HG03159 (cell line): ENCODE measurements around the gene P2RY8.
"Not testable (repeated sequence)": the region's sequence is repeated elsewhere in the genome, so short reads cannot be mapped to it uniquely, and the experiment has no call there.

Experiments
- ATAC-seq: cut with Tn5 transposase; IDR thresholded peaks from one replicate; pipeline ENCODE4 v1.9.1; 2021; ENCODE audit warnings: mild to moderate bottlenecking, moderate library complexity; ENCODE audit not compliant: unreplicated experiment

Gene P2RY8

DNA sequence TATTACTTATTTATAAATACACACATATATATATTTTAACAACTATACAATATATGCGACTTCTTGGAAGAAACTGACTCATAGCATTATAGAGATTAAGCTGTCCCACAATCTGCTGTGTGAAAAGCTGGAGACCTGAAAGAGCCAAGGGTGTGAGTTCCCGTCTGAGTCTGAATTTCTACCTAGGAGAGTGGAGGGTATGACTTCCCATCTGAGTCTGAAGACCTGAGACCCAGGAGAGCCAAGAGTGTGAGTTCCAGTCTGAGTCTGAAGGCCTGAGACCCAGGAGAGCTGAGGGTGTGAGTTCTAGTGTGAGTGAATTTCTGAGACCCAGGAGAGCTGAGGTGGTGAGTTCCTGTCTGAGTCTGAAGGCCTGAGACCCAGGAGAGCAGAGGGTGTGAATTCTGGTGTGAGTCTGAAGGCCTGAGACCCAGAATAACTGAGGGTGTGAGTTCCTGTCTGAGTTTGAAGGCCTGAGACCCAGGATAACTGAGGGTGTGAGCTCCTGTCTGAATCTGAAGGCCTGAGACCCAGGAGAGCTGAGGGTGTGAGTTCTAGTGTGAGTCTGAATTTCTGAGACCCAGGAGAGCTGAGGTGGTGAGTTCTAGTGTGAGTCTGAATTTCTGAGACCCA is 8.9 kb upstream of the P2RY8 start:
- no peak for ATAC-seq

DNA sequence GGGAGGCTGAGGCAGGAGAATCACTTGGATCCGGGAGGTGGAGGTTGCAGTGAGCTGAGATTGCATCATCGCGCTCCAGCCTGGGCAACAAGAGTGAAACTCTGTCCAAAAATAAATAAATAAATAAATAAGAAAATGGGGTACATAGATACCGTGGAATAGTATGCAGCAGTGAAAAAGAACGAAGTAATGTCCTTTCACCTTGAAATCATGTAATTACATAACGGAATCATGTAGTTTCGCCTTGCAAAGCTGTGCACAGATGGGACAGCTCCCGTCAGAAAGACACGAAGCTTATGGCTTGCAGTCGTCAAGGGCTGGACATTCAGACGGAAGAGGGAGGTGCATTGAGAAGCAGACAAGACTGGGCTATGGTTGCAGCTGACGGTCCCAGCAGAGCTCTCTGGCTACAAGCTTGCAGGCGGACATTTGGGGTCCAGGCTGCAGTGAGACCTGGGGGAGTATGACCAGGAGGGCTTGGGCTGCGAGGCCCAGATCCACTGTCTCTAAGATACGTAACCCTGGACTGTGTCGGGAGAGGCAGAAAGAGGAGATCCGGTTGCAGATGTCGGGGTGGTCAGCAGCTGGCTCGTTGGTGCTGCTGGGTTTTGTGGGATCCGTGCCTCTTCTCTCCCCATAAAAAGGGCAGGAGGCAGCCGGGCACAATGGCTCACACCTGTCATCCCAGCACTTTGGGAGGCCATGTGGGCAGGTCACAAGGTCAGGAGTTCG is 6.2 kb upstream of the P2RY8 start:
- ATAC-seq: no peak

- ATAC-seq: not testable (repeated sequence)
Measured at GRCh38 chrX:1539146-1539545, 2.2 kb upstream of the P2RY8 start.

GRCh38 chrX:1537716-1538090 is 718 bp upstream of the P2RY8 start:
- ATAC-seq: not testable (repeated sequence)

DNA sequence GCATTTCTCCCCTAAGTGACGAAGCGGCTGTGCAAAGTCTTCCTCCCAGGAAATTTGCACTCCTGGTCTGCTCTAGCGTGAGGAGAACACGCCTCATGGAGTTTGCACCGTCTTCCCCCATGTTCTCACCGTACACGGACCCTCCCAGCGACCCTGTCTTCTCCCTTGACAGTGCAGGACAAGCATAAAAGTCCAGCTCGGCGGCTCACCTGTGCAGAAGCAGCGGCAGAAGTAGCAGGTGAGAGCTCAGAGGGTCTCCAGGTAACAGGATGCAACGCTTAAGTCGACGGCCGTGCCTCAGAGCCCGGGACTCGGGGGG is 314 bp downstream of the P2RY8 start:
- ATAC-seq: peak; percentile 16

- ATAC-seq: peak; percentile 12
Measured at GRCh38 chrX:1535241-1536041, 1.5 kb downstream of the P2RY8 start.

DNA sequence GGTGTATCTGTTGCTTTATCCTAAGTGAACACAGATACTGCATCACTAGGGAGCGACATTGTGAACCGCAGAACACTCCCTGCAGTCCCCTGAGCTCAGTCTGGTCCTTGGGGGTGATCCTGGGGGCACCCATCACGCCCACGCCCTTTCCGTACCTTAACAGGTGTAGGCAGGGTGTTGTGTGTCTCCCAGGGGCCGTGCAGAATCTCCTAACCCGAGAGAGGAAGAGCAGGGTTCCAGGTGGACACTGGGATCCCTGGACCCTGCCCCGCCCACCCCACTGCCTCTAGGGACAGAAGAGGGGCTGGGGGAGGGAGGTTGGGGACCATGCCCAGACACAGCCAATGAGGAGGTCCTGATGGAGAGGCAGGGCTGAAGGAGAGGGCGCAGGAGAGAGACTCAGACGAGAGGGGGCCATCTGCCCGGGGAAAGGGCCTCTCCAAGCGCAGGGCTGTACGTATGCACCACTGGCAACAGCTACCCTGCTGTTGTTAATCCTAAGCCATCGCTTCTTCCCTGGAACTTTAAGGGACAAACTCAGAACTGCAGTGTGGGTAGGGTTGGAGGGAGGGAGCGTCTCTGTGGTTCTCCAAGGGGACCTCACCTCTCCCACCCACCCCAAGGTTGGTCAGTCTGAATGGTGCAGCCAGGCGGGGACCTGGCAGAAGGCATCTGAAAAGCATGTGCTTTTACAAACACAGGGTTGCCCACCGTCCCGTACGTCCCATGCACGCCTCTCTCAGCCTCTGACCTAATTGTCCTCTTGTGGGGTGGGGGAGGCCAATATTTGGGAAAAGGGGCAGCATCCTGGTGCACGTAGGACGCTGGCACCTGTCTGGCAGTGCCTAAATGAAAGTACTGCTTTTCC is 2.5 kb downstream of the P2RY8 start:
- peak; percentile 28 for ATAC-seq

DNA sequence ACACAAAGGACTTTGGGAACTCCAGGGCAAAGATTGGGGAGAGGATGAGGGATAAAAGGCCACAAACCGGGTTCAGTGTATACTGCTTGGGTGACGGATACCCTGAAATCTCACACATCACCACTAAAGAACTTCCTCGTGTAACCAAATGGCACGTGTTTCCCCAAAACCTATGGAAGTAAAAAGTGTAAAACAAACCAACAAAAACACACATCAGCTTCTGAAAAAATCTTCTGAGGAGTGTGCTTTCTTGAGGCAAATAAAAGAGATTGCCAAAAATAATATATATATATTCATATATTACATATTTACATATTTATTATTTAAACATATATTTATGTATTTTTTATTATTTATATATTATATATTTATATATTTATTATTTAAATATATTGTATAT is 3.9 kb downstream of the P2RY8 start:
- ATAC-seq: no peak

GRCh38 chrX:1531096-1531890 is 5.7 kb downstream of the P2RY8 start:
- no peak for ATAC-seq

- no peak for ATAC-seq
Measured at GRCh38 chrX:1529756-1530155, 7.2 kb downstream of the P2RY8 start.

DNA sequence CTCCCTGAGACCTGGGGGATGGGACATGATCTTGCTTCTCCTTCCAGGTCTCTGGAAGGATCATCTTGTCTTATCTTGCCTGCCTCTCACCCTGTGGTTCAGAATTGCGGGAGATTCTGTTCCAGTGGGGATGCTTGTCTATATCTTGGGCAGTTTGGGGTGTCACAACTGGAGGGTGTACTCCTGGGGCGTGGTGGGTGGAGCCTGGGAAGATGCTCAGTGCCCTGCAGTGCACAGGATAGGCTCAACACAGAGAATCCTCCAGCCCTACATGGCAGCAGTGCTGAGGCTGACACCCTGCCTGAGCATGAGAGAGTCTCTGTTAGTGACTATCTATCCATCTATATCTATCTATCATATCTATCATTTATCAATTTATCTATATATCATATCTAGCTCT is 7.7 kb downstream of the P2RY8 start:
- no peak for ATAC-seq

DNA sequence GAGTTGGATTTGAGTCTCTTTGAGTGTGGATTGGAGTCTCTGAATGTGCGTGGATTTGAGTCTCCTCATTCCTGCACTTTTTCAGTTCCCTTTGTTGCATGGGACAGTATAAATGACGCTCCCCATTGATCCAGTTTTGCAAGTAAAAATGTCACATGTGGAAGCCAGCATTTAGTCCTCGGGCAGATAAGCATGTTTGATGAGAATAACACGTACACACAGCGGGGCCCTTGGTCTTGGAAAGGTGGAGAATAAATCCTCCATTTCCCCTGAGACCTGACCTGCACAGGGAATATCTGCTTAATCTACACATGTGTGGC is 8.1 kb downstream of the P2RY8 start:
- no peak for ATAC-seq

- no peak for ATAC-seq
Measured at GRCh38 chrX:1528186-1528883, 8.7 kb downstream of the P2RY8 start.

- no peak for ATAC-seq
Measured at GRCh38 chrX:1527457-1527856, 9.5 kb downstream of the P2RY8 start.

GRCh38 chrX:1526565-1526964 is 10.4 kb downstream of the P2RY8 start:
- no peak for ATAC-seq

DNA sequence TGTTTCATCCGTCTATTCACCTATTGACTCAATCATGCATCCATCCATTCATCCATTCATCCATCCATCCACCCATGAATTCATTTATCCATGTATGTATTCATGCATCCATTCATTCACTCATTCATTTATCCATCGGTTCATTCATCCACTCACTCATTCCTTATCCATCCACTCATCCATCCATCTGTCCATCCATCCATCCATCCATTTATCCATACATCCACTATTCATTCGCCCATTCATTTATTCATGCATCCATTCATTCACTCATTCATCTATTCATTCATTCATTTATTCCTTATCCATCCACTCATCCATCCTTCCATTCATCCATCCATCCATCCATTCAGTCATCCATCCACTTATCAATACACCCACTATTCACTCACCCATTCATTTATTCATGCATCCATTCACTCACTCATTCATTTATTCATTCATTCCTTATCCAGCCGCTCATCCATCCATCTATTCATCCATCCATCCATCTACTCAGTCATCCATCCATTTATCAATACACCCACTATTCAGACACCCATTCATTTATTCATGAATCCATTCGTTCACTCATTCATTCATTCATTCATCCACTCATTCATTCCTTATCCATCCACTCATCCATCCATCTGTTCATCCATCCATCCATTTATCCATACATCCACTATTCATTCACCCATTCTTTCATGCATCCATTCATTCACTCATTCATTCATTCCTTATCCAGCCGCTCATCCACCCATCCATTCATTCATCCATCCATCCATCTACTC is 11.2 kb downstream of the P2RY8 start:
- ATAC-seq: no peak

DNA sequence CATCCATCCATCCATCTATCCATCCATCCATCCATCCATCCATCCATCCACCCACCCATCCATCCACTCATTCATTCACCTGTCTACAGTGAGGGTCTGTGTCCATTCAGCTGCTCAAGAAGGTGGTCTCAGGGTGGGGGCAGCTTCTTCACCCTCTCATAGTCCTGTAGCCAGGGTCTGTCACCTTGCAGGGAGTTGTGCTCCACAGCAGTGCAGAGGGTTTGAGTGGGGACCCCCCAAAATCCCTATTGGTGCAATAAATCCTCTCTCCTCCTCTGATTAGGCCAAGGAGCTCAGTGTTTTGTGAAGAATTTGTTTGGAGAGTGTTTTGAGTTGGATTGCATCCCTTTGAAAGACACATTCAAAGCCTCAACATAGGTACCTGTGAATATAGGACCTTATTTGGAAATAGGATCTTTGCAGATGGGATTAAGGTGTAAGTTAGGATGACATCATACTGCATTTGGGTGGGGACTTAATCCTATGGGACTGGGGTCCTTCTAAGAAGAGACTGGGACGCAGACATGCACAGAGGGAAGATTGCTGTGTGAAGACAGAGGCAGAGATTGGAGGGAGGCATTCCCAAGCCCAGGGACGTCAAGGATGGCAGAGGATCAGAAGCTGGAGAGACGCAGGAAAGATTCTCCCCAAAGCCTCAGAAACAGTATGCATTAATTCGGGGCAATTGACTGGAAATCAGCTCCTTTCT is 12.0 kb downstream of the P2RY8 start:
- no peak for ATAC-seq

- ATAC-seq: not testable (repeated sequence)
Measured at GRCh38 chrX:1522905-1523304, 14.1 kb downstream of the P2RY8 start.
